GM23338 (cell line): ENCODE data around the gene NWD2. TPM values are rescaled to one million over a fixed set of nuclear protein-coding genes. Genes with fewer than 3 reads are reported as not detected.

Experiments used
- ATAC-seq: fragments of 200-7000 bp; cut with Tn5 transposase; 3 replicates; pipeline ENCODE4 v1.9.1; 2020
- DNase-seq: peaks from one replicate; pipeline ENCODE4 v3.0.0-alpha.2; 2015; ENCODE audit warnings: low spot score
- H2AFZ ChIP-seq: fragments of 200-600 bp; sonication (generic); 2 replicates; pipeline ENCODE4 v1.8.0; 2016; ENCODE audit warnings: antibody characterized with exemption, mild to moderate bottlenecking, moderate library complexity
- H3F3A ChIP-seq: fragments of 200-600 bp; sonication (generic); replicated peaks from 2 replicates; pipeline ENCODE4 v1.8.0; 2017; ENCODE audit warnings: antibody characterized with exemption, mixed run types, low read depth
- H3K27ac ChIP-seq: fragments of 200-600 bp; sonication (generic); 2 replicates; pipeline ENCODE4 v1.6.1; 2016; ENCODE audit warnings: low read depth
- H3K27me3 ChIP-seq: fragments of 200-600 bp; sonication (generic); 2 replicates; pipeline ENCODE4 v1.8.0; 2016; ENCODE audit warnings: mild to moderate bottlenecking, mixed run types, moderate library complexity; ENCODE audit not compliant: insufficient read depth
- H3K36me3 ChIP-seq: fragments of 200-600 bp; sonication (generic); 2 replicates; pipeline ENCODE4 v1.8.0; 2016; ENCODE audit warnings: mild to moderate bottlenecking; ENCODE audit not compliant: insufficient read depth
- H3K4me1 ChIP-seq: fragments of 200-600 bp; sonication (generic); 2 replicates; pipeline ENCODE4 v1.8.0; 2016; ENCODE audit warnings: mild to moderate bottlenecking, moderate library complexity; ENCODE audit not compliant: insufficient read depth
- H3K4me2 ChIP-seq: fragments of 200-600 bp; sonication (generic); 2 replicates; pipeline ENCODE4 v1.7.1; 2017; ENCODE audit warnings: mixed run types
- H3K4me3 ChIP-seq: fragments of 200-600 bp; sonication (generic); 2 replicates; pipeline ENCODE4 v1.6.1; 2016; ENCODE audit warnings: mixed run types
- H3K79me2 ChIP-seq: fragments of 200-600 bp; sonication (generic); replicated peaks from 2 replicates; pipeline ENCODE4 v1.8.0; 2017; ENCODE audit warnings: mild to moderate bottlenecking; ENCODE audit not compliant: insufficient read depth
- H3K9me2 ChIP-seq: fragments of 200-600 bp; sonication (generic); 2 replicates; pipeline ENCODE4 v1.8.0; 2017; ENCODE audit not compliant: insufficient read depth
- H4K20me1 ChIP-seq: fragments of 200-600 bp; sonication (generic); replicated peaks from 2 replicates; pipeline ENCODE4 v1.8.0; 2017; ENCODE audit warnings: mild to moderate bottlenecking; ENCODE audit not compliant: insufficient read depth
- H3K27ac Mint-ChIP-seq: 2 replicates; pipeline ENCODE4 v1.8.0; 2020; ENCODE audit warnings: inconsistent platforms, mild to moderate bottlenecking, moderate library complexity, mixed read lengths
- H3K27me3 Mint-ChIP-seq: 3 replicates; pipeline ENCODE4 v1.8.0; 2022; ENCODE audit warnings: low read depth, mild to moderate bottlenecking, moderate library complexity, mixed read lengths, inconsistent platforms; ENCODE audit not compliant: insufficient read depth, poor library complexity
- H3K36me3 Mint-ChIP-seq: 3 replicates; pipeline ENCODE4 v1.8.0; 2021; ENCODE audit warnings: low read depth, mild to moderate bottlenecking, inconsistent platforms, moderate library complexity, mixed read lengths
- H3K4me1 Mint-ChIP-seq: 3 replicates; pipeline ENCODE4 v1.8.0; 2020; ENCODE audit warnings: mild to moderate bottlenecking, inconsistent platforms, mixed read lengths
- H3K4me3 Mint-ChIP-seq: 3 replicates; pipeline ENCODE4 v1.8.0; 2021; ENCODE audit warnings: moderate library complexity, mild to moderate bottlenecking, inconsistent platforms, mixed read lengths
- H3K9me3 Mint-ChIP-seq: 3 replicates; pipeline ENCODE4 v1.8.0; 2020; ENCODE audit warnings: moderate library complexity, mild to moderate bottlenecking, inconsistent platforms, mixed read lengths
- CREB1 ChIP-seq: fragments of 250-450 bp; sonication (Bioruptor Pico); IDR thresholded peaks from 2 replicates; pipeline ENCODE4 v1.5.0; 2020; ENCODE audit warnings: low read depth, mild to moderate bottlenecking, moderate library complexity
- CTCF ChIP-seq, 2 experiments: fragments of 200-600 bp in 1 of 2; sonication (generic) in 1 of 2; conservative IDR thresholded peaks; 2 replicates each; pipeline versions ENCODE4 v1.5.1 to v1.6.1; 2016 to 2017; ENCODE audit warnings: antibody characterized with exemption in 2 of 2, low read depth in 2 of 2, mild to moderate bottlenecking in 2 of 2, moderate library complexity in 1 of 2
- ETS1 ChIP-seq: IDR thresholded peaks from 2 replicates; pipeline ENCODE4 v1.6.1; 2016; ENCODE audit warnings: antibody characterized with exemption
- EZH2 ChIP-seq: fragments of 200-600 bp; sonication (generic); IDR thresholded peaks from one replicate; pipeline ENCODE4 v1.8.0; 2017; ENCODE audit warnings: antibody characterized with exemption, mild to moderate bottlenecking, low read depth; ENCODE audit not compliant: unreplicated experiment
- EZH2phosphoT487 ChIP-seq: fragments of 200-600 bp; sonication (generic); IDR thresholded peaks from one replicate; pipeline ENCODE4 v1.8.1; 2018; ENCODE audit warnings: antibody characterized with exemption; ENCODE audit not compliant: unreplicated experiment
- JUNB ChIP-seq: IDR thresholded peaks from one replicate; pipeline ENCODE4 v1.6.1; 2016; ENCODE audit warnings: antibody characterized with exemption; ENCODE audit not compliant: unreplicated experiment
- NANOG ChIP-seq: IDR thresholded peaks from 2 replicates; pipeline ENCODE4 v1.6.1; 2016; ENCODE audit warnings: antibody characterized with exemption, borderline replicate concordance
- POLR2AphosphoS5 ChIP-seq: IDR thresholded peaks from 2 replicates; pipeline ENCODE4 v1.6.1; 2016; ENCODE audit warnings: antibody characterized with exemption, low read depth
- REST ChIP-seq: IDR thresholded peaks from one replicate; pipeline ENCODE4 v1.6.1; 2018; ENCODE audit warnings: antibody characterized with exemption; ENCODE audit not compliant: unreplicated experiment
- STAT1 ChIP-seq: IDR thresholded peaks from one replicate; pipeline ENCODE4 v1.6.1; 2016; ENCODE audit warnings: antibody characterized with exemption; ENCODE audit not compliant: unreplicated experiment
- ZNF114 ChIP-seq: fragments of 250-450 bp; sonication (Bioruptor Pico); IDR thresholded peaks from 2 replicates; pipeline ENCODE4 v1.5.0; 2020; ENCODE audit warnings: mild to moderate bottlenecking, moderate library complexity
- ZNF331 ChIP-seq: fragments of 250-450 bp; sonication (Bioruptor Pico); IDR thresholded peaks from 2 replicates; pipeline ENCODE4 v1.5.0; 2020; ENCODE audit warnings: low read depth, mild to moderate bottlenecking, moderate library complexity
- ZNF462 ChIP-seq: fragments of 250-450 bp; sonication (Bioruptor Pico); IDR thresholded peaks from 2 replicates; pipeline ENCODE4 v1.5.0; 2020; ENCODE audit warnings: mild to moderate bottlenecking, moderate library complexity
- polyA plus RNA-seq: library from polyadenylated mRNA; unstranded; fragments of >200 nt; fragmentation: Nextera tagmentation; extraction: Ambion mirVana; gene quantifications from 2 replicates; pipeline ENCODE4 v1.2.1, GENCODE V29; 2016
- total RNA-seq: library from RNA; depleted of rRNA; stranded (reverse); fragments of >200 nt; shearing (Covaris generic); gene quantifications from 2 replicates; pipeline ENCODE4 v1.2.3, GENCODE V29; 2014

The NWD2 gene
- total and polyA plus RNA-seq, 2 experiments from 2014 or later: 0.07 TPM; not detected in 1

- no peak overlapping the region for H3K4me3 ChIP-seq
- no peaks in the 10 kb centered on the region for H3K27me3 ChIP-seq
- DNase-seq: no peak
- H3K27me3 Mint-ChIP-seq: peaks cover 3% of the 10 kb centered on the region
- no peaks in the 10 kb centered on the region for H3F3A ChIP-seq
- 0 out of 3 replicates have a peak, but pooled peaks cover 2% of the 10 kb centered on the region for H3K36me3 Mint-ChIP-seq
- H3K9me2 ChIP-seq: no peaks in the 10 kb centered on the region
- no peak for ATAC-seq
- H3K79me2 ChIP-seq: no peaks in the 10 kb centered on the region
- H3K4me1 ChIP-seq: no peaks in the 10 kb centered on the region
- no peaks in the 10 kb centered on the region for H3K36me3 ChIP-seq
- no peak overlapping the region for H3K4me3 Mint-ChIP-seq
- H3K27ac ChIP-seq: no peak overlapping the region
- H4K20me1 ChIP-seq: no peaks in the 10 kb centered on the region
- H3K4me1 Mint-ChIP-seq: peaks cover 2% of the 10 kb centered on the region; the same call in 2 of the 3 replicates
- no peak overlapping the region for H3K4me2 ChIP-seq
- peaks cover 4% of the 10 kb centered on the region; the same call in 1 of the 3 replicates for H3K9me3 Mint-ChIP-seq
- no peak for TF ChIP-seq NANOG
- no peak for TF ChIP-seq STAT1
- TF ChIP-seq POLR2AphosphoS5: no peak
- TF ChIP-seq ETS1: no peak
- no peak for TF ChIP-seq ZNF462
- TF ChIP-seq CREB1: no peak
- no peak for TF ChIP-seq REST
- no peak for TF ChIP-seq CTCF (conservative IDR thresholded peaks at IDR 0.05; ENCODE audit: low read depth in 2 of 2)
- TF ChIP-seq ZNF114 (CRISPR knock-in tag): no peak
- TF ChIP-seq JUNB: no peak
- TF ChIP-seq EZH2phosphoT487: no peak
- no peak for TF ChIP-seq EZH2
- TF ChIP-seq ZNF331 (CRISPR knock-in tag): no peak
- H2AFZ ChIP-seq: no peak overlapping the region
- H3K27ac Mint-ChIP-seq: no peak overlapping the region
Observed at GRCh38 chr4:37397505-37397904, 153.0 kb downstream of the NWD2 start.
